HG02588 (cell line): ENCODE results near the gene AURKAIP1.

Experiments used
- ATAC-seq: cut with Tn5 transposase; IDR thresholded peaks from one replicate; pipeline ENCODE4 v1.9.1; 2021; ENCODE audit warnings: mild to moderate bottlenecking, moderate library complexity; ENCODE audit not compliant: unreplicated experiment

Gene AURKAIP1

GRCh38 chr1:1361982-1362423, 13.0 kb downstream of the AURKAIP1 start:
- no peak for ATAC-seq

GRCh38 chr1:1361233-1361981, 13.6 kb downstream of the AURKAIP1 start:
- ATAC-seq = no peak

DNA sequence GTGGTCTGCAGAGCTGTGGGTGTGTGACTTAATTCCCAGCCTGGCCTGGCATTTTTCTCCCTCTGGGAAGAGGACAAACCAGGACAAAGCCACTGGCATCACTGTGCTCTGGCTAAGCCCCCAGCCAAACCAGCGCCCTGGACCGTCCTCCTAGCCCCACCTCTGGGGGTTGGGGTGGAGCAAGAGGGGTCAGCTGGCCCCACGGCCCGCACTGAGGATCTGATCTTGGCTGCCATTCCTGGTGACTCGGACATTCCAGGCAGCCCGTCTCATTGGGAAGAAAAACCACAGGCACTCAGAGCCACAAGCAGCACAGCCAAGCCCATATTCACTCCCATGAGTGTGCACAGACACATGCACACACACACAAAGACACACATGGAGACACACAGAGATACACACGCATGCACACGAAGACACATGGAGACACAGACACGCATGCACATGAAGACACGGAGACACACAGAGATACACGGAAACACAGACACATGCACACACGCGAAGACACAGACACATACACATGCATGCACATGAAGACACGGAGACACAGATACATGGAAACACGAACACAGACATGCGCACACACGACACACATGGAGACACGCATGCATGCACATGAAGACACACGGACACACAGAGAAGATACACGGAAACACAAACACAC, 14.4 kb downstream of the AURKAIP1 start:
- no peak for ATAC-seq

- ATAC-seq = no peak
These were observed 15.1 kb downstream of the AURKAIP1 start for GRCh38 chr1:1359664-1360468.

GRCh38 chr1:1359308-1359663, 15.7 kb downstream of the AURKAIP1 start:
- ATAC-seq = no peak

- no peak for ATAC-seq
These were observed 16.4 kb downstream of the AURKAIP1 start, which contains the start of gene MXRA8 for GRCh38 chr1:1358433-1359271. Gene MXRA8, minus strand, starts transcription at chr1:1358555. Its CDS starts 51 bp downstream, at chr1:1358504.

DNA sequence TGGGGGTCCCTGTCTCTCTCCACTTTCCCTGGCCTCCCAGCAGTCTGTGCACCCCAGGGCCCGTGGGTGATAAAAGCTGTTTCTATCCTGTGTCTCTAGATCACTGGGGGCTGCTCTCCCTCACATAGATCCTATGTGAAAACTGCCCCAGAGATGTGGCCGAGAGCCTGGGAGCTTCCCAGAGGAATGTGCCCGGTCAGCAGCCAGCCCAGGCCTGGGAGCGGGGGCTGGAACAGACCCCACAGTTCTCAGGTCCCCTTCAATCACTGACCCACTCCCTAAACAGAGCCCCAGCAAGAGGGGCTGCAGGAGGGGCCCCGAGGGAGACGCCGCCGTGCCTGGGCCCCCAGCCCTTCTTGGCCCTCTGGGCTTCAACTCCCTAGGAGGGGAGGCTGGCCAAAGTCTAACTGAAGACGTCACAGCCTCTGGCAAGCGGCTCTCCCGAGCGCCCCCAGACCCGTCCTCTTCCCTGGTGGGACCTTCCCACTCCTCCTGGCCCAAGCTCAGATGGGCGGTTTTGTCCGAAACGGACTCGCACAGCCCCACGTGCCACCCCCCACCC, 17.1 kb downstream of the AURKAIP1 start:
- ATAC-seq = no peak

GRCh38 chr1:1356796-1357401, 18.1 kb downstream of the AURKAIP1 start:
- no peak for ATAC-seq

- no peak for ATAC-seq
These were observed 18.7 kb downstream of the AURKAIP1 start for GRCh38 chr1:1356166-1356795.

DNA sequence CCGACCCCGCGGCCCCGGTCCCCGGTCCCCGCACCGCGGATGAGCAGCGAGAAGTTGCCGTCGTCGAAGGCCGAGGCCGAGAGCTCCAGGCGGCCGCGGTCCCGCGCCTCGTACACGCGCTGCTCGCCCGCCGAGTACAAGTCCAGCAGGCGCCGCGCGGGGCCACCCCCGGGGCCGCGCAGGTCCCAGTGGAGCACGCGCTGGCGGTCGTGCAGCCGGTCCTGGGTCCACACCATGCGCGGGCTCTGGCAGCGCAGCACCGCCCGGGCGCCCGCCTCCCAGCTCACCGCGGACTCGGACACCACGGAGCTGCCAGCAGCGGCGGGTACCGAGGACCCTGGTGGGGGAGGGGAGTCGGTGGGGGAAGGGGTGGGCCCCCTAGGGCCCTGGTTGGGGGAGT, 19.6 kb downstream of the AURKAIP1 start:
- no peak for ATAC-seq

DNA sequence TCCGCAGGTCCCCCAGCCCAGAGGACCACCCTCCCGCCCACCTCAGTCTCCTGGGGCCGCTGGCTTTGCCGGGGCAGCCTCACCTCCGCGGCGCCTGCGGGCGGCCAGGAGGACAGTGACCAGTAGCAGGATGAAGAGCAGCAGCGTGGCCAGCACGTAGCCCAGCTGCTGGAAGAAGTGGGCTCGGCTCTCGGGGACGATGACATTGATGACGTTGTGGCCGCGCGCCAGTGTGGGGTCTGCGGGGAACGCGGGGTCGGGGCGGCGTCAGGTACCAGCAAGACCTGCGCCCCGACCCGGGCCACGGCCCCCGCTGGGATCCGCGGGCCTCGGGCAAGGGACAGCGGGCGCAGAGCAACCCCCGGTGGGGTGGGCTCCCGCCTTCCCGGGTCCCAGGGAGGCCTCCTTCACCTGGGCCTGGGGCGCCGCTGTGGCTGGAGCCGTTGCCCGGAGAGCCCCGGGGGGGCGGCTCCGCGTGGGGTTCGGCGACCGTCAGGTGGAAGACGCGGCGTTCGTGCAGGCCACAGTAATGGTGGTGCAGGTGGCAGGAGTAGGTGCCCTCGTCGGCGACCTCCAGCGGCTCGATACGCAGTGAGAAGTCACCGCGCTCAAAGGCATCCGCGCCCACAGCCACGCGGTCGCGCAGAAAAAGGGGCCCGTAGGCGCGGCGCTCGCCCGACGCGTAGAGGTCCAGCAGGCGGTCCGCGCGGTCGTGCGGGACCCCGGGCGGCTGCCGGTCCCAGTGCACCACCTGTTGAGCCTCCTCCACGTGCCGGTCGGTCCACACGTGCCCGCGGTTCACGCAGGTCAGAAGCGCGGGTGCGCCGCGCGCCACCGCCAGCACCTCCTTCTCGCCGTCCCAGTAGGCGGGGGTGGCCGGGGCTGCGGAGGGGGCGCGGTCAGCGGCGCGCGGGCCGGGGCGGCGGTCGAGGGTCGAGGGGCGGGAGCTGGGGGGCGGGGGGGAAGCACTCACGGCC, 20.4 kb downstream of the AURKAIP1 start:
- ATAC-seq = no peak

- no peak for ATAC-seq
These were observed 21.4 kb downstream of the AURKAIP1 start for GRCh38 chr1:1353389-1354151.

DNA sequence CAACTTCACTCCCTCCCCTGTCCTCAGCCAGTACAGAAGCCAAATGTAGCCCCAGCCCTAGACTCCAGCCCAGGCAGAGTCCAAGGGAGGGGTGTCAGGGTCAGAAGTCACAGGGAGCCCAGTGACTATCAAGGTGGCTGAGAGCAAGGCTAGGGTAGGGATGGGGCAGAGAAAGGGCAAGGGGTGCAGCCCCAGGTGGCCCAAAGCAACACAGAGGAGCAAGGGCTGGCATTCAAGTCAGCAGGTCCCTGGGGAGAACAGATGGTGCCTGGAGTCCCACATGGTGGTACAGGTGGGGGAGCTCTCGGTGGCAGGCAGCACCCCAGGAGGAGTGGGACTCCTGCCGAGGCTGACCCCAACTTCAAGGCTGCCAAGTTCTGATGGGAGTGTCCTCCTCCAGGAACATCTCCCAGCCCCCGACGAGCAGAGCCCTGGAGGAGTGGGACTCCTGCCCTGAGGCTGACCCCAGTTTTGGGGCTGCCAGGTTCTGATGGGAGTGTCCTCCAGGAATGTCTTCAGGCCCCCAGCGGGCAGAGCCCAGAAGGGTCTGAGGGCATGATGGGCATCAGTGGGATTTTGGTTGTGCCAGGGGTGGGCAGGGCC, 22.1 kb downstream of the AURKAIP1 start:
- no peak for ATAC-seq

DNA sequence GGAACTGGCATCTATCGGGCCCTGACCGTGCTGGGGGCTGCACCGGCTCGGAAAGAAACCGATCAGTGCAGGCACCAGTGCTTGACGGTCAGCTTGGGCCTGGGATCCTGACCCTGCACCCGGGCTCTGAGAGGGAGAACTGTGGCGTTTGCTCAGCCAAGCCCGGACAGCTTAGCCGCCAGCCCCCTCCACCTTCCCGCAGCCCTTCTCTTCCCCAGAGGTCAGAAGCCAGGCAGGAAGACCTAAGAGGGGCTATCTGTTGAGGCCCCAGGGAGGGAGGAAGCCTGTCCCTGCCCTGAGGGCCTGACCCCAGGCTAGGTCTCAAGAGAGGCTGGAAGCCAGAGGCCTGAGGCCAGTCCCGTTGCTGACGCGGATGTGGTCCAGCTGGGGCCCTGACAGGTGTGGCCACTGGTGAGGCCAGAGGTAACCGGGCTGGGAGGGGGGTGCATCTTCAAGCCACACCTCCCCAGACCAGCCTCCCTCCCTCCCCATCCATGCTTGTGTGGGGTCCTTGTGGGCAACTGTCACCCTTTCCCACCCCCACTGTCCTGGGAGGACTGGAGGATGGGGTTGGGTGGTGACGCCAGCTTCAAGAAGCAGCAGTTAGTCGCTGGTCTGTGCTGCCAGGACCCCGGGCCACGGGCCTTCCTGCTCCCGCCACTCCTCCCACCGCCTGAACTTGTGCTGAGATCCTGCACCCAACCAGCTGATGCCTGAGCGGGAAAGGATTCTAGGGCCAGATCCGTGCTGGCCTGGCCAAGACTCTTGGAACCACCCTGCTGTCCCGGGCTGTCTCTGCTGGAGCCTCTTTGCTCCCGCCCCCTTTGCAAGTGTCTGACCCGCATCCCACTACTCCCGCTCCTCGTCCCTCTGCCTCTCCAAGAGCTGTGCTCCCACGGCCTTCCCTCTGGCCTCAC, 23.2 kb downstream of the AURKAIP1 start:
- ATAC-seq = no peak

- ATAC-seq = peak; percentile 57
These were observed 25.6 kb downstream of the AURKAIP1 start, which contains the start of gene DVL1 for GRCh38 chr1:1349256-1350012. Gene DVL1, minus strand, starts transcription at chr1:1349418. Its CDS starts 353 bp downstream, at chr1:1349065.
